ENCODE results near the gene NFATC3. TPM values are rescaled to one million over a fixed set of nuclear protein-coding genes. Genes with fewer than 3 reads are reported as not detected.

The NFATC3 gene
- total RNA-seq, 1 experiment from 2014 or later: 33.0 TPM

DNA sequence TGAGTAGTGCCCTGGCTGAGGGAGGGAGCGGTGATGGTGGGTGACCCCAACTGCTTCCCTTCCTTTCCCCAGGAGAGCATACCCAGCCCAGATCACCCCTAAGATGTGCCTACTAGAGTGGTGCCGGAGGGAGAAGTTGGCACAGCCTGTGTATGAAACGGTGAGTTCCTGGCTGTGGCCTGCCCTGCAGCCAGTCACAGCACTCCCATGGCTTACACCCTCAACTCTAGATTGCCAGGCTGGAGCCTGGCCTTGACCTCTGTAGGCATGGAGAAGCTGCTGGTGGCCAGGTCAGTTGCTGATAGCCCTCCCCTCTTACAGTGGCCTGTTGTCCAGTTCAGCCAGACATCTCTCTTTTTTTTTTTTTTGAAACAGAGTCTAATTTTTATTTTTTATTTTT, 8.6 kb upstream of the NFATC3 start:
- H3K9ac ChIP-seq (ENCODE audit: extremely low read depth, insufficient read length, low read length): no peak overlapping the region
- no peak overlapping the region for H3K23ac ChIP-seq (ENCODE audit: insufficient read length, low read depth, low read length)
- no peaks in the 10 kb centered on the region for H3K79me1 ChIP-seq (ENCODE audit: insufficient read depth, low read depth, low read length, poor library complexity, severe bottlenecking)
- H3T11ph ChIP-seq (ENCODE audit: low read length): no peak overlapping the region
- H2AFZ ChIP-seq (ENCODE audit: low read length): no peak overlapping the region
- Mint-ChIP-seq H3K4me3 (no peak overlapping the region), H3K4me1 (peaks cover 0 to 3% of the 10 kb centered on the region in 2 experiments; a peak in 1 of 4 replicates), H3K36me3 (ENCODE audit: insufficient read depth in 1 of 3, low read depth in 3 of 3) (peaks cover 18 to 51% (median 46%) of the 10 kb centered on the region in 3 experiments), H3K27ac (no peak overlapping the region), H3K27me3 (ENCODE audit: low read depth) (no peaks in the 10 kb centered on the region), H3K9me3 (no peaks in the 10 kb centered on the region)
- no peak overlapping the region for H2BK15ac ChIP-seq (ENCODE audit: low read depth, low read length)
- no peaks in the 10 kb centered on the region for H3K4me1 ChIP-seq (ENCODE audit: insufficient read depth, low read length)
- DNase-seq: no peak
- H2BK120ac ChIP-seq (ENCODE audit: low read depth, low read length, poor library complexity, severe bottlenecking): no peak overlapping the region
- no peak overlapping the region for H3K18ac ChIP-seq (ENCODE audit: insufficient read length, low read depth, low read length)
- H3K4me2 ChIP-seq (ENCODE audit: insufficient read depth, insufficient read length, low read length): no peak overlapping the region
- H4K91ac ChIP-seq (ENCODE audit: insufficient read length, low read depth, low read length): no peak overlapping the region
- no peak overlapping the region for H3K56ac ChIP-seq (ENCODE audit: insufficient read length, low read depth, low read length)
- H2BK20ac ChIP-seq (ENCODE audit: low read depth, low read length, poor library complexity, severe bottlenecking): no peak overlapping the region
- H2BK5ac ChIP-seq (ENCODE audit: insufficient read length, low read length): no peak overlapping the region
- H3K27me3 ChIP-seq (ENCODE audit: insufficient read depth, low read length): no peaks in the 10 kb centered on the region
- no peak overlapping the region for H3K14ac ChIP-seq (ENCODE audit: insufficient read depth, low read length)
- WGBS (ENCODE audit: extremely low coverage, insufficient read length, low lambda C conversion rate): no CpG with 5 or more reads among the region's 3 CpGs
- no peak overlapping the region for H2BK12ac ChIP-seq (ENCODE audit: insufficient read length, low read depth, low read length)
- H3K4ac ChIP-seq (ENCODE audit: low read depth, low read length): no peak overlapping the region
- H3K9me3 ChIP-seq (ENCODE audit: control insufficient read depth, low read depth, low read length): no peaks in the 10 kb centered on the region
- no peak overlapping the region for H4K5ac ChIP-seq (ENCODE audit: insufficient read length, low read depth, low read length)
- no peak overlapping the region for H4K8ac ChIP-seq (replicated peaks; ENCODE audit: insufficient read length, low read depth, low read length)
- TF ChIP-seq, protein P1, sequence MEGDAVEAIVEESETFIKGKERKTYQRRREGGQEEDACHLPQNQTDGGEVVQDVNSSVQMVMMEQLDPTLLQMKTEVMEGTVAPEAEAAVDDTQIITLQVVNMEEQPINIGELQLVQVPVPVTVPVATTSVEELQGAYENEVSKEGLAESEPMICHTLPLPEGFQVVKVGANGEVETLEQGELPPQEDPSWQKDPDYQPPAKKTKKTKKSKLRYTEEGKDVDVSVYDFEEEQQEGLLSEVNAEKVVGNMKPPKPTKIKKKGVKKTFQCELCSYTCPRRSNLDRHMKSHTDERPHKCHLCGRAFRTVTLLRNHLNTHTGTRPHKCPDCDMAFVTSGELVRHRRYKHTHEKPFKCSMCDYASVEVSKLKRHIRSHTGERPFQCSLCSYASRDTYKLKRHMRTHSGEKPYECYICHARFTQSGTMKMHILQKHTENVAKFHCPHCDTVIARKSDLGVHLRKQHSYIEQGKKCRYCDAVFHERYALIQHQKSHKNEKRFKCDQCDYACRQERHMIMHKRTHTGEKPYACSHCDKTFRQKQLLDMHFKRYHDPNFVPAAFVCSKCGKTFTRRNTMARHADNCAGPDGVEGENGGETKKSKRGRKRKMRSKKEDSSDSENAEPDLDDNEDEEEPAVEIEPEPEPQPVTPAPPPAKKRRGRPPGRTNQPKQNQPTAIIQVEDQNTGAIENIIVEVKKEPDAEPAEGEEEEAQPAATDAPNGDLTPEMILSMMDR (conservative IDR thresholded peaks at IDR 0.05): no peak
- H2AK5ac ChIP-seq (ENCODE audit: insufficient read length, low read length): no peak overlapping the region
- H3K23me2 ChIP-seq (ENCODE audit: insufficient read length, low read depth, low read length, poor library complexity, severe bottlenecking): no peaks in the 10 kb centered on the region
- H3K79me2 ChIP-seq (ENCODE audit: insufficient read depth, low read length): no peaks in the 10 kb centered on the region
- no peaks in the 10 kb centered on the region for H4K20me1 ChIP-seq (ENCODE audit: control insufficient read depth, insufficient read depth, insufficient read length)
- no peak overlapping the region for H3K27ac ChIP-seq (ENCODE audit: insufficient read length, low read depth, low read length)
